A549 (cell line): ENCODE results near the gene RABGAP1L. TPM values are rescaled to one million over a fixed set of nuclear protein-coding genes. Genes with fewer than 3 reads are reported as not detected.
A peak's percentile ranks its signal among the peaks of the same experiment; 100 is the strongest.

Source experiments
- ATAC-seq, 2 experiments: fragments of 200-7000 bp in 1 of 2; fragments of >200 bp in 1 of 2; cut with Nextera tagmentation in 1 of 2; cut with Tn5 transposase in 1 of 2; 3 replicates each; pipeline versions ENCODE4 v1.8.0 to v1.9.1; 2018 to 2020; ENCODE audit warnings: mild to moderate bottlenecking in 1 of 2, moderate library complexity in 1 of 2
- CTCF ChIA-PET: fragments of 300-600 bp; sonication (Branson Sonifier 250); formaldehyde crosslinking; extraction: SDS; loops from one replicate; lab custom pipeline; 2021; ENCODE audit warnings: antibody characterized with exemption, inconsistent platforms; lab: Yijun Ruan, JAX
- POLR2A ChIA-PET: fragments of 350-600 bp; formaldehyde crosslinking; extraction: SDS; loops from one replicate; lab custom pipeline; 2021; ENCODE audit warnings: antibody characterized with exemption, inconsistent platforms; lab: Yijun Ruan, JAX
- DNase-seq, 2 experiments: peaks; one replicate each; pipeline versions ENCODE4 v3.0.0 to v3.0.0-alpha.2; 2011 to 2016; ENCODE audit warnings: low read depth in 1 of 2, low spot score in 1 of 2
- FAIRE-seq: peaks from 2 replicates; lab custom pipeline; 2011; peaks lifted over from hg19 to GRCh38; lab: Jason Lieb, UNC
- H3K27ac ChIP-seq, 2 experiments: fragments of >200 bp; sonication (Bioruptor Twin); formaldehyde crosslinking; 3 replicates each; pipeline ENCODE4 v1.5.1; 2016 to 2017
- H3K4me1 ChIP-seq: fragments of >200 bp; sonication (Bioruptor Twin); formaldehyde crosslinking; 3 replicates; pipeline ENCODE4 v1.6.1; 2016
- H3K4me2 ChIP-seq: fragments of >200 bp; sonication (Bioruptor Twin); formaldehyde crosslinking; 3 replicates; pipeline ENCODE4 v1.6.1; 2016
- H3K4me3 ChIP-seq: fragments of >200 bp; sonication (Bioruptor Twin); formaldehyde crosslinking; 3 replicates; pipeline ENCODE4 v1.5.1; 2016
- H3K9me3 ChIP-seq: fragments of >200 bp; sonication (Bioruptor Twin); formaldehyde crosslinking; 3 replicates; pipeline ENCODE4 v1.6.1; 2016
- BHLHE40 ChIP-seq: IDR thresholded peaks from 2 replicates; pipeline ENCODE4 v1.6.1; 2012; ENCODE audit warnings: low read depth, low read length, inconsistent platforms
- CEBPB ChIP-seq, 2 experiments: fragments of >200 bp in 1 of 2; sonication (Bioruptor Twin) in 1 of 2; formaldehyde crosslinking in 1 of 2; IDR thresholded peaks; 2 replicates each; pipeline ENCODE4 v1.6.1; 2012 to 2016
- CHD2 ChIP-seq: fragments of 150-350 bp; IDR thresholded peaks from 2 replicates; pipeline ENCODE4 v1.6.1; 2014; ENCODE audit warnings: low read length; ENCODE audit not compliant: partially characterized antibody
- EP300 ChIP-seq, 2 experiments: fragments of >200 bp; sonication (Bioruptor Twin); formaldehyde crosslinking; IDR thresholded peaks; 2 replicates in 1 of 2; 3 replicates in 1 of 2; pipeline ENCODE4 v1.6.1; 2016 to 2017
- ESRRA ChIP-seq: fragments of 150-350 bp; IDR thresholded peaks from 2 replicates; pipeline ENCODE4 v1.6.1; 2014; ENCODE audit warnings: mild to moderate bottlenecking, low read length, borderline replicate concordance
- FOSB ChIP-seq: fragments of 250-450 bp; sonication (Bioruptor Pico); IDR thresholded peaks from 2 replicates; pipeline ENCODE4 v1.5.0; 2020; ENCODE audit warnings: mild to moderate bottlenecking, moderate library complexity
- FOXS1 ChIP-seq: fragments of 250-450 bp; sonication (Bioruptor Pico); IDR thresholded peaks from 2 replicates; pipeline ENCODE4 v1.5.0; 2020; ENCODE audit warnings: mild to moderate bottlenecking, moderate library complexity
- GATA3 ChIP-seq: IDR thresholded peaks from 2 replicates; pipeline ENCODE4 v1.6.1; 2012; ENCODE audit warnings: borderline replicate concordance
- HDAC2 ChIP-seq: fragments of 200-600 bp; sonication (generic); IDR thresholded peaks from 2 replicates; pipeline ENCODE4 v1.6.1; 2016
- HOXB13 ChIP-seq: fragments of 250-450 bp; sonication (Bioruptor Pico); IDR thresholded peaks from 2 replicates; pipeline ENCODE4 v1.5.0; 2020; ENCODE audit warnings: low read depth, mild to moderate bottlenecking, moderate library complexity
- HOXB5 ChIP-seq: fragments of 250-450 bp; sonication (Bioruptor Pico); IDR thresholded peaks from 2 replicates; pipeline ENCODE4 v1.5.0; 2020; ENCODE audit warnings: mild to moderate bottlenecking, moderate library complexity
- KDM1A ChIP-seq: fragments of 200-600 bp; sonication (generic); IDR thresholded peaks from 2 replicates; pipeline ENCODE4 v1.6.1; 2016; ENCODE audit warnings: low read depth, mild to moderate bottlenecking
- KDM5A ChIP-seq: fragments of 200-600 bp; sonication (generic); IDR thresholded peaks from 2 replicates; pipeline ENCODE4 v1.6.1; 2016; ENCODE audit warnings: antibody characterized with exemption, mild to moderate bottlenecking
- MAZ ChIP-seq: fragments of 150-350 bp; IDR thresholded peaks from 2 replicates; pipeline ENCODE4 v1.6.1; 2014; ENCODE audit warnings: antibody characterized with exemption, low read depth, low read length, borderline replicate concordance
- MYC ChIP-seq: IDR thresholded peaks from 2 replicates; pipeline ENCODE4 v1.6.1; 2012; ENCODE audit warnings: mild to moderate bottlenecking, inconsistent platforms, low read length, improper control_type of control experiment, borderline replicate concordance
- NFE2L2 ChIP-seq: fragments of 150-350 bp; conservative IDR thresholded peaks from 2 replicates; pipeline ENCODE4 v1.6.1; 2014; ENCODE audit warnings: low read length
- RAD21 ChIP-seq, 2 experiments: fragments of >200 bp in 1 of 2; sonication (Bioruptor Twin) in 1 of 2; formaldehyde crosslinking in 1 of 2; IDR thresholded peaks in 1 of 2; conservative IDR thresholded peaks in 1 of 2; 2 replicates in 1 of 2; 3 replicates in 1 of 2; pipeline ENCODE4 v1.6.1; 2012 to 2018; ENCODE audit warnings: inconsistent platforms in 1 of 2
- RARB ChIP-seq: fragments of 250-450 bp; sonication (Bioruptor Pico); IDR thresholded peaks from 2 replicates; pipeline ENCODE4 v1.8.0; 2021; ENCODE audit warnings: mild to moderate bottlenecking, moderate library complexity
- RCOR1 ChIP-seq: fragments of 150-350 bp; IDR thresholded peaks from 2 replicates; pipeline ENCODE4 v1.6.1; 2014; ENCODE audit warnings: antibody characterized with exemption, low read length, low read depth
- RNF2 ChIP-seq: fragments of 200-600 bp; sonication (generic); IDR thresholded peaks from 2 replicates; pipeline ENCODE4 v1.6.1; 2016; ENCODE audit warnings: low read depth, mild to moderate bottlenecking, antibody characterized with exemption, moderate library complexity, borderline replicate concordance
- SMC3 ChIP-seq: fragments of >200 bp; sonication (Bioruptor Twin); formaldehyde crosslinking; IDR thresholded peaks from 3 replicates; pipeline ENCODE4 v1.6.1; 2018; ENCODE audit warnings: inconsistent platforms
- SREBF2 ChIP-seq: fragments of 450-650 bp; IDR thresholded peaks from 2 replicates; pipeline ENCODE4 v1.6.1; 2014; ENCODE audit warnings: mild to moderate bottlenecking, moderate library complexity
- TFCP2L1 ChIP-seq: fragments of 250-450 bp; sonication (Bioruptor Pico); IDR thresholded peaks from 2 replicates; pipeline ENCODE4 v1.5.0; 2021; ENCODE audit warnings: mild to moderate bottlenecking
- ZC3H11A ChIP-seq: fragments of 450-650 bp; IDR thresholded peaks from 2 replicates; pipeline ENCODE4 v1.6.1; 2014; ENCODE audit warnings: antibody characterized with exemption, mild to moderate bottlenecking
- ZNF302 ChIP-seq: fragments of 250-450 bp; sonication (Bioruptor Pico); IDR thresholded peaks from 2 replicates; pipeline ENCODE4 v1.9.0; 2021; ENCODE audit warnings: inconsistent platforms, mild to moderate bottlenecking, moderate library complexity
- WGBS: methylation state at CpG from one replicate; pipeline ENCODE4 v1.1.6; 2017; ENCODE audit errors: missing lambda C conversion rate; 5-methylcytosine and 5-hydroxymethylcytosine counted together
- polyA plus RNA-seq, 4 experiments: library from polyadenylated mRNA; depleted of rRNA in 3 of 4; stranded (reverse); fragments of >200 nt; fragmentation: RNase III in 1 of 4; extraction: RNeasy Plus Mini Kit Qiagen cat#74134 plus additional on column Dnase treatment in 1 of 4; gene quantifications; 2 replicates in 3 of 4; 3 replicates in 1 of 4; pipeline ENCODE4 v1.2.3, GENCODE V29; 2011 to 2017
- TF ChIP-seq, protein P1 (sequence below): fragments of 250-450 bp; sonication (Bioruptor Pico); IDR thresholded peaks from 2 replicates; pipeline ENCODE4 v1.5.0; 2021; ENCODE audit warnings: mild to moderate bottlenecking, moderate library complexity, borderline replicate concordance
- TF ChIP-seq, protein P2 (sequence below): fragments of >200 bp; sonication (Bioruptor Twin); formaldehyde crosslinking; IDR thresholded peaks from 3 replicates; pipeline ENCODE4 v1.5.1; 2016
- TF ChIP-seq, protein P3 (sequence below): IDR thresholded peaks from 2 replicates; pipeline ENCODE4 v1.6.1; 2012
- TF ChIP-seq, protein P4 (sequence below): fragments of >200 bp; sonication (Bioruptor Twin); formaldehyde crosslinking; IDR thresholded peaks from 2 replicates; pipeline ENCODE4 v1.6.1; 2016
- TF ChIP-seq, protein P5 (sequence below): fragments of 200-600 bp; sonication (generic); IDR thresholded peaks from 2 replicates; pipeline ENCODE4 v1.6.1; 2016; ENCODE audit warnings: antibody characterized with exemption, mild to moderate bottlenecking, moderate library complexity
- TF ChIP-seq, protein P6 (sequence below): fragments of 250-450 bp; sonication (Bioruptor Pico); IDR thresholded peaks from 2 replicates; pipeline ENCODE4 v1.5.0; 2020; ENCODE audit warnings: low read depth, mild to moderate bottlenecking, moderate library complexity

The RABGAP1L gene
- polyA plus RNA-seq, 2 of the 4 experiments (the other 2 are of a cell fraction): 8.2 to 18.6 TPM

DNA sequence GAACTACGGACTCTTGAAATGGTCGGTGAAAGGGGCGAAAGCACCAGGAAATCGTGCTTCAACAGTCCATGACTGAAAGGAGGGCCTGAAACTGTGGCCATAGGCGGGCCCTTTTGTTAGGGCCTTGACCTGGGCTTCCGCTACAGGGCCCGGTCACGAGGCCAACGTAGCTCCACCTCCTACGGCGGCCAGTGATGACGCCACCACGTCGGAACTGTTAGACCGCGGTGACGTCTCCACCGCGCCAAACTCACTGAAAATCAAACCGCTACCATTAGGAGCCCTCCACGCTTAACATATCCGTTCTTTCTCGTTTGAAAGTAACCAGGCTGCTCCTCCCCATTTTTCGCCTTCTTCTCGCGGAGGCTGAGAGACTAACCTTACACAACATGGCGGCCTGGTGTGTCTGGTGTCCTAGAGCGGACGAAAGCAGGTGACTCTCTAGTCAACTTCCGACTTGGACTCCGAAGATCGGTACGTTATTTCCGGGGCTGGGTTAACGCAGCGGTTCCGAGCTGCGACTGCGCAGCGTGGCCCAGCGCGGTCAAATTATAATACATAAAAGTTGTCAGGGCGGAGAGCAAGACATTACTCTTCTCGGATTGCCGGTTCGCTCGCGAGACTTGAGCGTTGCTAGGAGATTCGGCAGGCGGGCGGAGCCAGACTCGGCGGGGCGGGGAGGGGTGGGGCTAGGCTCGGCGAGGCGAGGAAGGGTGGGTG is 840.1 kb downstream of the RABGAP1L start:
- DNase-seq (peak; percentile 86 to 99), ATAC-seq (peak; percentile 88 to 92), FAIRE-seq (no peak)
- 2% methylated on average over 42 of the region's 58 CpGs for WGBS
- Histone ChIP-seq H3K27ac (peak overlapping the region; percentile 95 to 98), H3K9me3 (no peaks in the 10 kb centered on the region), H3K4me2 (peak overlapping the region; percentile 89), H3K4me3 (peak overlapping the region; percentile 90), H3K4me1 (peaks cover 37% of the 10 kb centered on the region)
- CTCF ChIA-PET: interaction anchor here (0.6 to 2.7 kb wide), 24 partner anchors 10 to 741 kb away, joined by 3 to 27 read pairs (median 4); partner anchors contain the start of gene MRPS14
- POLR2A ChIA-PET: interaction anchor here (0.5 to 4.5 kb wide), 29 partner anchors 10 to 1208 kb away, joined by 3 to 75 read pairs (median 4); partner anchors contain the start of genes COP1, GAS5, MRPS14 and ZBTB37
- TF ChIP-seq HOXB5 (CRISPR knock-in tag): 0 out of 2 replicates have a peak, but pooled peaks have one; percentile 0
- TF ChIP-seq, protein P1, sequence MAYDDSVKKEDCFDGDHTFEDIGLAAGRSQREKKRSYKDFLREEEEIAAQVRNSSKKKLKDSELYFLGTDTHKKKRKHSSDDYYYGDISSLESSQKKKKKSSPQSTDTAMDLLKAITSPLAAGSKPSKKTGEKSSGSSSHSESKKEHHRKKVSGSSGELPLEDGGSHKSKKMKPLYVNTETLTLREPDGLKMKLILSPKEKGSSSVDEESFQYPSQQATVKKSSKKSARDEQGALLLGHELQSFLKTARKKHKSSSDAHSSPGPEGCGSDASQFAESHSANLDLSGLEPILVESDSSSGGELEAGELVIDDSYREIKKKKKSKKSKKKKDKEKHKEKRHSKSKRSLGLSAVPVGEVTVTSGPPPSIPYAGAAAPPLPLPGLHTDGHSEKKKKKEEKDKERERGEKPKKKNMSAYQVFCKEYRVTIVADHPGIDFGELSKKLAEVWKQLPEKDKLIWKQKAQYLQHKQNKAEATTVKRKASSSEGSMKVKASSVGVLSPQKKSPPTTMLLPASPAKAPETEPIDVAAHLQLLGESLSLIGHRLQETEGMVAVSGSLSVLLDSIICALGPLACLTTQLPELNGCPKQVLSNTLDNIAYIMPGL (CRISPR knock-in tag): peak; percentile 32; the same call in 1 of the 2 replicates
- TF ChIP-seq KDM5A: no peak
- 0 out of 2 replicates have a peak, but pooled peaks have one; percentile 25 for TF ChIP-seq RARB (CRISPR knock-in tag)
- no peak for TF ChIP-seq RCOR1
- TF ChIP-seq GATA3: no peak; the same call in 1 of the 2 replicates
- TF ChIP-seq TFCP2L1 (CRISPR knock-in tag): peak; percentile 82; the same call in 1 of the 2 replicates
- no peak for TF ChIP-seq FOXS1 (CRISPR knock-in tag)
- no peak for TF ChIP-seq BHLHE40
- no peak for TF ChIP-seq EP300 (IDR thresholded peaks at IDR 0.05)
- no peak for TF ChIP-seq ZNF302
- TF ChIP-seq SMC3: no peak
- TF ChIP-seq CEBPB (IDR thresholded peaks at IDR 0.05): 0 out of 4 replicates have a peak, but pooled peaks of 1 of the 2 experiments have one; percentile 20
- TF ChIP-seq, protein P2, sequence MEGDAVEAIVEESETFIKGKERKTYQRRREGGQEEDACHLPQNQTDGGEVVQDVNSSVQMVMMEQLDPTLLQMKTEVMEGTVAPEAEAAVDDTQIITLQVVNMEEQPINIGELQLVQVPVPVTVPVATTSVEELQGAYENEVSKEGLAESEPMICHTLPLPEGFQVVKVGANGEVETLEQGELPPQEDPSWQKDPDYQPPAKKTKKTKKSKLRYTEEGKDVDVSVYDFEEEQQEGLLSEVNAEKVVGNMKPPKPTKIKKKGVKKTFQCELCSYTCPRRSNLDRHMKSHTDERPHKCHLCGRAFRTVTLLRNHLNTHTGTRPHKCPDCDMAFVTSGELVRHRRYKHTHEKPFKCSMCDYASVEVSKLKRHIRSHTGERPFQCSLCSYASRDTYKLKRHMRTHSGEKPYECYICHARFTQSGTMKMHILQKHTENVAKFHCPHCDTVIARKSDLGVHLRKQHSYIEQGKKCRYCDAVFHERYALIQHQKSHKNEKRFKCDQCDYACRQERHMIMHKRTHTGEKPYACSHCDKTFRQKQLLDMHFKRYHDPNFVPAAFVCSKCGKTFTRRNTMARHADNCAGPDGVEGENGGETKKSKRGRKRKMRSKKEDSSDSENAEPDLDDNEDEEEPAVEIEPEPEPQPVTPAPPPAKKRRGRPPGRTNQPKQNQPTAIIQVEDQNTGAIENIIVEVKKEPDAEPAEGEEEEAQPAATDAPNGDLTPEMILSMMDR: no peak
- no peak for TF ChIP-seq NFE2L2
- no peak for TF ChIP-seq ESRRA
- TF ChIP-seq, protein P3, sequence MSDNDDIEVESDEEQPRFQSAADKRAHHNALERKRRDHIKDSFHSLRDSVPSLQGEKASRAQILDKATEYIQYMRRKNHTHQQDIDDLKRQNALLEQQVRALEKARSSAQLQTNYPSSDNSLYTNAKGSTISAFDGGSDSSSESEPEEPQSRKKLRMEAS: peak; percentile 85
- no peak for TF ChIP-seq HDAC2
- TF ChIP-seq RNF2: no peak
- TF ChIP-seq MAZ: no peak
- TF ChIP-seq FOSB (CRISPR knock-in tag): no peak; the same call in 1 of the 2 replicates
- TF ChIP-seq, protein P4, sequence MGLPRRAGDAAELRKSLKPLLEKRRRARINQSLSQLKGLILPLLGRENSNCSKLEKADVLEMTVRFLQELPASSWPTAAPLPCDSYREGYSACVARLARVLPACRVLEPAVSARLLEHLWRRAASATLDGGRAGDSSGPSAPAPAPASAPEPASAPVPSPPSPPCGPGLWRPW: no peak
- no peak for TF ChIP-seq KDM1A
- TF ChIP-seq CHD2: peak; percentile 86
- no peak for TF ChIP-seq RAD21 (conservative IDR thresholded peaks at IDR 0.05 in 1 of 2, IDR thresholded peaks at IDR 0.05 in 1 of 2)
- TF ChIP-seq, protein P5, sequence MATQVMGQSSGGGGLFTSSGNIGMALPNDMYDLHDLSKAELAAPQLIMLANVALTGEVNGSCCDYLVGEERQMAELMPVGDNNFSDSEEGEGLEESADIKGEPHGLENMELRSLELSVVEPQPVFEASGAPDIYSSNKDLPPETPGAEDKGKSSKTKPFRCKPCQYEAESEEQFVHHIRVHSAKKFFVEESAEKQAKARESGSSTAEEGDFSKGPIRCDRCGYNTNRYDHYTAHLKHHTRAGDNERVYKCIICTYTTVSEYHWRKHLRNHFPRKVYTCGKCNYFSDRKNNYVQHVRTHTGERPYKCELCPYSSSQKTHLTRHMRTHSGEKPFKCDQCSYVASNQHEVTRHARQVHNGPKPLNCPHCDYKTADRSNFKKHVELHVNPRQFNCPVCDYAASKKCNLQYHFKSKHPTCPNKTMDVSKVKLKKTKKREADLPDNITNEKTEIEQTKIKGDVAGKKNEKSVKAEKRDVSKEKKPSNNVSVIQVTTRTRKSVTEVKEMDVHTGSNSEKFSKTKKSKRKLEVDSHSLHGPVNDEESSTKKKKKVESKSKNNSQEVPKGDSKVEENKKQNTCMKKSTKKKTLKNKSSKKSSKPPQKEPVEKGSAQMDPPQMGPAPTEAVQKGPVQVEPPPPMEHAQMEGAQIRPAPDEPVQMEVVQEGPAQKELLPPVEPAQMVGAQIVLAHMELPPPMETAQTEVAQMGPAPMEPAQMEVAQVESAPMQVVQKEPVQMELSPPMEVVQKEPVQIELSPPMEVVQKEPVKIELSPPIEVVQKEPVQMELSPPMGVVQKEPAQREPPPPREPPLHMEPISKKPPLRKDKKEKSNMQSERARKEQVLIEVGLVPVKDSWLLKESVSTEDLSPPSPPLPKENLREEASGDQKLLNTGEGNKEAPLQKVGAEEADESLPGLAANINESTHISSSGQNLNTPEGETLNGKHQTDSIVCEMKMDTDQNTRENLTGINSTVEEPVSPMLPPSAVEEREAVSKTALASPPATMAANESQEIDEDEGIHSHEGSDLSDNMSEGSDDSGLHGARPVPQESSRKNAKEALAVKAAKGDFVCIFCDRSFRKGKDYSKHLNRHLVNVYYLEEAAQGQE: peak; percentile 61; the same call in 1 of the 2 replicates
- TF ChIP-seq ZC3H11A: no peak
- peak; percentile 67; the same call in 1 of the 2 replicates for TF ChIP-seq MYC
- no peak for TF ChIP-seq HOXB13
- no peak for TF ChIP-seq SREBF2
- TF ChIP-seq, protein P6, sequence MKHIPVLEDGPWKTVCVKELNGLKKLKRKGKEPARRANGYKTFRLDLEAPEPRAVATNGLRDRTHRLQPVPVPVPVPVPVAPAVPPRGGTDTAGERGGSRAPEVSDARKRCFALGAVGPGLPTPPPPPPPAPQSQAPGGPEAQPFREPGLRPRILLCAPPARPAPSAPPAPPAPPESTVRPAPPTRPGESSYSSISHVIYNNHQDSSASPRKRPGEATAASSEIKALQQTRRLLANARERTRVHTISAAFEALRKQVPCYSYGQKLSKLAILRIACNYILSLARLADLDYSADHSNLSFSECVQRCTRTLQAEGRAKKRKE (CRISPR knock-in tag): no peak
